Measurements from ENCODE around the gene METTL1. TPM values are rescaled to one million over a fixed set of nuclear protein-coding genes. Genes with fewer than 3 reads are reported as not detected.

The METTL1 gene
- total and polyA plus RNA-seq, 9 of the 15 experiments (the other 6 are each of a cell fraction or from before 2014, with no cell fraction given) = 12.6 to 65.9 (median 39.2) TPM

DNA sequence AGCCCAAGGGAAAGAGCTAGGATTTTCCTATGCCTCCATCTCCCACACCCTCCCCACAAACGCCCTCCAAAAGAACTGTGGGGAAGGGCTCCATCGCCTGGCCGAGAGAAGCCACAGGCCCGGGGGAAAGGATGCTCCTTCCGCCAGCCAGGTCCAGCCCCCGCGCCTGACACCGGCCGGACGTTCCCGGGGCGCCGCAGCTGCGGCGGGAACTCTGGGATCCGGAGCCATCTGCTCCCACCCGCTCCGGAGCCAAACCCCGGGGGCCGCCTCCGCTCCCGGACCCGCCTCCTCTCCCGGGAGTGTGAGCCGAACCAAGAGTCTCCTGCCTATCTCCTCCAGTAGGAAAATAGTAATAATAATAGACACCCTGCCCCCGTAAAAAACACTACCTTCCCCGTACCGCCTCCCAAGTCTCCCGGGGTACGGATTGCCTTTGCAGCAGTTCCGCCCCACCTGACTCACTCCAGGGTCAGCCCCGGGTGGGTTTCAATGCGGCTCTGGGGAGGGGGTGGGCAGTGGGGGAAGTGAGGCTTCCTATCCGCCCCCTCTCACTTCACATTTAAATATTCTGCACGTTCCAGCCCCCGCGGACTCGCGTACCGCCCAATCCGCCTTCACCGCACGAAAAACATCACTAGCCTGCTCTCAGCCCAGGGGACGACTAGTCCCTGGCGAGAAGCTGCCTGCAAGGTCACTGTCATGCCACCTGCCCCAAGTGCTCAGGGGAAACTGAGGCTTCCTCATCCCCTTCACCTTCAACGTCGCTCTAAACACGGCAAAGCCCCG, 35.8 kb downstream of the METTL1 start (continued):
- TF ChIP-seq POLR2G (IDR thresholded peaks at IDR 0.05; ENCODE audit: low read depth, low read length) (peak; percentile 84), NFRKB (IDR thresholded peaks at IDR 0.05; ENCODE audit: low read depth) (no peak), TRIM24 (IDR thresholded peaks at IDR 0.05) (peak in 1 of 2 experiments; percentile 31; a peak in 1 of 4 replicates), TAF15 (IDR thresholded peaks at IDR 0.05; ENCODE audit: low read depth, low read length) (no peak), RBFOX2 (IDR thresholded peaks at IDR 0.05; ENCODE audit: low read depth, low read length) (peak; percentile 77), KDM5B (IDR thresholded peaks at IDR 0.05; ENCODE audit: insufficient replicate concordance, low read depth, low read length) (peak; percentile 48), MTA3 (IDR thresholded peaks at IDR 0.05; ENCODE audit: borderline replicate concordance) (0 out of 2 replicates have a peak, but pooled peaks have one; percentile 38), HNRNPLL (IDR thresholded peaks at IDR 0.05; ENCODE audit: low read depth, low read length, poor library complexity, severe bottlenecking) (peak; percentile 15), ARID1B (IDR thresholded peaks at IDR 0.05) (no peak), HNRNPK (IDR thresholded peaks at IDR 0.05; ENCODE audit: low read depth, low read length, poor library complexity, severe bottlenecking) (no peak), HMG20B (CRISPR knock-in tag; IDR thresholded peaks at IDR 0.05) (no peak)
- TF ChIP-seq, protein P1, sequence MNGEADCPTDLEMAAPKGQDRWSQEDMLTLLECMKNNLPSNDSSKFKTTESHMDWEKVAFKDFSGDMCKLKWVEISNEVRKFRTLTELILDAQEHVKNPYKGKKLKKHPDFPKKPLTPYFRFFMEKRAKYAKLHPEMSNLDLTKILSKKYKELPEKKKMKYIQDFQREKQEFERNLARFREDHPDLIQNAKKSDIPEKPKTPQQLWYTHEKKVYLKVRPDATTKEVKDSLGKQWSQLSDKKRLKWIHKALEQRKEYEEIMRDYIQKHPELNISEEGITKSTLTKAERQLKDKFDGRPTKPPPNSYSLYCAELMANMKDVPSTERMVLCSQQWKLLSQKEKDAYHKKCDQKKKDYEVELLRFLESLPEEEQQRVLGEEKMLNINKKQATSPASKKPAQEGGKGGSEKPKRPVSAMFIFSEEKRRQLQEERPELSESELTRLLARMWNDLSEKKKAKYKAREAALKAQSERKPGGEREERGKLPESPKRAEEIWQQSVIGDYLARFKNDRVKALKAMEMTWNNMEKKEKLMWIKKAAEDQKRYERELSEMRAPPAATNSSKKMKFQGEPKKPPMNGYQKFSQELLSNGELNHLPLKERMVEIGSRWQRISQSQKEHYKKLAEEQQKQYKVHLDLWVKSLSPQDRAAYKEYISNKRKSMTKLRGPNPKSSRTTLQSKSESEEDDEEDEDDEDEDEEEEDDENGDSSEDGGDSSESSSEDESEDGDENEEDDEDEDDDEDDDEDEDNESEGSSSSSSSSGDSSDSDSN (IDR thresholded peaks at IDR 0.05; ENCODE audit: borderline replicate concordance in 1 of 2, low read depth in 2 of 2, low read length in 2 of 2) = peak; percentile 59 to 86; a peak in 1 of 4 replicates
- TF ChIP-seq, protein P2, sequence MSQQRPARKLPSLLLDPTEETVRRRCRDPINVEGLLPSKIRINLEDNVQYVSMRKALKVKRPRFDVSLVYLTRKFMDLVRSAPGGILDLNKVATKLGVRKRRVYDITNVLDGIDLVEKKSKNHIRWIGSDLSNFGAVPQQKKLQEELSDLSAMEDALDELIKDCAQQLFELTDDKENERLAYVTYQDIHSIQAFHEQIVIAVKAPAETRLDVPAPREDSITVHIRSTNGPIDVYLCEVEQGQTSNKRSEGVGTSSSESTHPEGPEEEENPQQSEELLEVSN (IDR thresholded peaks at IDR 0.05; ENCODE audit: borderline replicate concordance in 1 of 2, extremely low read depth in 1 of 2, insufficient read depth in 1 of 2, insufficient read length in 1 of 2, low read depth in 1 of 2, low read length in 1 of 2, poor library complexity in 1 of 2, severe bottlenecking in 1 of 2) = peak in 1 of 2 experiments; percentile 67
- TF ChIP-seq, protein P3, sequence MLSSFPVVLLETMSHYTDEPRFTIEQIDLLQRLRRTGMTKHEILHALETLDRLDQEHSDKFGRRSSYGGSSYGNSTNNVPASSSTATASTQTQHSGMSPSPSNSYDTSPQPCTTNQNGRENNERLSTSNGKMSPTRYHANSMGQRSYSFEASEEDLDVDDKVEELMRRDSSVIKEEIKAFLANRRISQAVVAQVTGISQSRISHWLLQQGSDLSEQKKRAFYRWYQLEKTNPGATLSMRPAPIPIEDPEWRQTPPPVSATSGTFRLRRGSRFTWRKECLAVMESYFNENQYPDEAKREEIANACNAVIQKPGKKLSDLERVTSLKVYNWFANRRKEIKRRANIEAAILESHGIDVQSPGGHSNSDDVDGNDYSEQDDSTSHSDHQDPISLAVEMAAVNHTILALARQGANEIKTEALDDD (IDR thresholded peaks at IDR 0.05) = 0 out of 2 replicates have a peak, but pooled peaks have one; percentile 40

Measured in K562 (cell line).